ENCODE measurements around the gene EFNA4.

The EFNA4 gene

DNA sequence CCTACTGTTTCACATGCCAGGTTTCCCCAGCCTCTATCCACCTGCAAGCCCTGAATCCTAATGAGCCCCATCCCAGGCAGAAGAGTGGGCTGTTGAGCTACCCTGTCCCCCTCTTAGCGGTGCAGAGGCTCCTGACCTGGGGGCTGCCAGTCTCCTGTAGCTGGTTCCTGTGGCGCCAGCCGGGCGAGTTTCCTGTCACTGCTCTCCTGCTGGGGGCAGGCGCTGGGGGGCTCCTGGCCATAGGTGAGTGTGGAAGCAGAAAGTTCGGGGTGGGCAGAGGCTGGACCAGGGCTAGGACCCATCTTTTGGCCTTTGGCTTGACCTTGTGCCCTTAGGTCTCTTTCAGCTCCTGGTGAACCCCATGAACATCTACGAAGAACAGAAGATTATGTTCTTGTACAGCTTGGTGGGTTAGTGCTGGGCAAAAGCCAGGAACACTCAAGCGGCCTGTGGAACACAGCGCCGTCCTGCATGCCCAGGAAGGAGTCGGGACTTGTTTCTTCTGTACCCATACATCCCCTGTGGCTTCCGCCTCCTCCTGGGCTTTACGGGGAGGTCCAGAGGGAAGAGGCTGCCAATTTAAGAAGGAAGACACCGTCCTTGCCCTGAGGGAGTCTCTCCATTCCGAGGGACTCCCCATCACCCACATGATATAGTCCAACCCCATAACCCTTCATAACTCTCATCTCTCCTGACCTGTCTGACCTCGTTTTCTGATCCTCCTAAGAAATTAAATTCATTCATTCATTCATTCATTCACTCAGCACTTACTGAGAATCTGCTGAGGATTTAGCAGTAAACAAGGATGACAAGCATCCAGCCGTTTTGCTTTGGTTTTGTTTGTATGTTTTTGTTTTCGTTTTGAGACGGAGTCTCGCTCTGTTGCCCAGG, 29.0 kb upstream of the EFNA4 start:
- TF ChIP-seq, protein P1, sequence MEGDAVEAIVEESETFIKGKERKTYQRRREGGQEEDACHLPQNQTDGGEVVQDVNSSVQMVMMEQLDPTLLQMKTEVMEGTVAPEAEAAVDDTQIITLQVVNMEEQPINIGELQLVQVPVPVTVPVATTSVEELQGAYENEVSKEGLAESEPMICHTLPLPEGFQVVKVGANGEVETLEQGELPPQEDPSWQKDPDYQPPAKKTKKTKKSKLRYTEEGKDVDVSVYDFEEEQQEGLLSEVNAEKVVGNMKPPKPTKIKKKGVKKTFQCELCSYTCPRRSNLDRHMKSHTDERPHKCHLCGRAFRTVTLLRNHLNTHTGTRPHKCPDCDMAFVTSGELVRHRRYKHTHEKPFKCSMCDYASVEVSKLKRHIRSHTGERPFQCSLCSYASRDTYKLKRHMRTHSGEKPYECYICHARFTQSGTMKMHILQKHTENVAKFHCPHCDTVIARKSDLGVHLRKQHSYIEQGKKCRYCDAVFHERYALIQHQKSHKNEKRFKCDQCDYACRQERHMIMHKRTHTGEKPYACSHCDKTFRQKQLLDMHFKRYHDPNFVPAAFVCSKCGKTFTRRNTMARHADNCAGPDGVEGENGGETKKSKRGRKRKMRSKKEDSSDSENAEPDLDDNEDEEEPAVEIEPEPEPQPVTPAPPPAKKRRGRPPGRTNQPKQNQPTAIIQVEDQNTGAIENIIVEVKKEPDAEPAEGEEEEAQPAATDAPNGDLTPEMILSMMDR (IDR thresholded peaks at IDR 0.05) = no peak
- H3K36me3 ChIP-seq = no peaks in the 10 kb centered on the region
- intact Hi-C loops (cut with DNase I; ENCODE audit: low total_unique reads) = no loop called here
- no peaks in the 10 kb centered on the region for H3K9me3 ChIP-seq
- no peak overlapping the region for H3K27ac ChIP-seq
- peaks cover 0 to 3% of the 10 kb centered on the region in 2 donors for H3K27me3 ChIP-seq
- H3K4me3 ChIP-seq = no peak overlapping the region
- no peak for DNase-seq
- no peaks in the 10 kb centered on the region for H3K4me1 ChIP-seq

DNA sequence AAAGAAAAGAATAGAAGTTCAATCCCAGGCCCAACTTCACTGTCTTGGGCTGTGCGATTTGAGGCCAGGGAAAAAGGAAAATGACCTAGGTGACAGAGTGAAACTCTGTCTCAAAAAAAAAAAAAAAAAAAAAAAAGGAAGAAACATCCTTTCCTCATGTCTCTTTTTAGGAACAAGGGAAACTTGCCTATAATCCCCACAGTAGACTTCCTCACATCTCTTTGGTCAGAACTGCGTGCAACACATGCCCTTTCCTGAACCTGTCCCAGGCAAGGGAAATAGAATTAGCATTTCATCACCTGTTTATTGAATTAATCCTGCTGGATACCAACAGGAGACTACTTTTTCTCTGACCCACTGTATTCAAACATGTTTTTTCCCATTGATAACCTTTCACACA, 27.6 kb upstream of the EFNA4 start:
- TF ChIP-seq, protein P1 (IDR thresholded peaks at IDR 0.05) = no peak
- intact Hi-C loops (cut with DNase I; ENCODE audit: low total_unique reads) = no loop called here
- no peak overlapping the region for H3K4me3 ChIP-seq

DNA sequence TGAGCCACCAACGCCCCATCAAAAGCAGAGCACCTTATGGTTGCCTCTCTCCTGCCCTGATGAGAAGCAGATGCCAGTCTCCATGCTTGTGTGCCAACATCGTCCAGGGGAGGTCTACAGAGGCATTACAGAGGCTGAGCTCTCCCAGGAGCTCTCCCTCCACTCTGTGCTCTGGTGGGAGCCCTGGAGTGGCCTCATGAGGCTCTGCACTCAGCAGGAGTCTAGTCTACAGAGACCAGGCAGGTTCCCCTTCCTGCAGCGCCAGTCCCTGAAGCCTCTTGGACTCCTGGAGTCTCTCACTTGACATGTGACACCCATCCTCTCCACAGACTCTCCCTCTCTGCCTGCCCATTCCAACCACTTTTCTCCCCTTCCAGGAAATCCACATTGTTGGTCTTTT, 26.5 kb upstream of the EFNA4 start:
- H3K27me3 ChIP-seq = peaks cover 0 to 3% of the 10 kb centered on the region in 2 donors
- intact Hi-C loops (cut with DNase I; ENCODE audit: low total_unique reads) = no loop called here

More for the DNA sequence above, 27.6 kb upstream of the EFNA4 start:
- no peak for DNase-seq
- H3K27ac ChIP-seq = no peak overlapping the region
- peaks cover 0 to 3% of the 10 kb centered on the region in 2 donors for H3K27me3 ChIP-seq
- H3K9me3 ChIP-seq = no peaks in the 10 kb centered on the region
- no peaks in the 10 kb centered on the region for H3K36me3 ChIP-seq
- no peaks in the 10 kb centered on the region for H3K4me1 ChIP-seq

DNA sequence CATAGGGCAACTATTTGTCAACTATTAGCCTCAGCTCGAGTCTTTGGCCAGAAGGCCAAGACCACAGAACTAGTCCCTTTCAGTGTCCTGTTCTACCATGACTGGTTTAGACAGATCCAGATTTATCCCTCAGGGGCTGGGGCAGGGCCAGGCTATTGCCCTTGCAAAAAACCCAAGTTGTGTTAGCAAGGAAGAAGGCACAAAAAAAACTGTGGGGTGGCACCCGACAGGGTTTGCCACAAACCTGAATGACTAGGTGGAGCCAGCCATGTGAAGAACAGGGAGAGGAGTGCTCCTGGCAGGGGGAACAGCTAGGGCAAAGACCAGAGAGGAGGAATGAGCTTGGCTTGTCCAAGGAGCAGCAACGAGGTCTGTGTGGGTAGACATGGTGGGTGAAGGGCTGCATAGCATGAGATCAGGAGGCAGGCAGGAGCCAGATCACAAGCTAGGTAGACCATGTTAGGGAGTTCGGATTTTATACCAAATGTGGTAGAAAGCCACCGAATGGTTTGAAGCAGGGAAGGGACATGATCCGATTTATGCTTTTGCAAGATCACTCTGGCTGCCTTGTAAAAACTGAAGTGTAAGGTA, 25.6 kb upstream of the EFNA4 start:
- no peaks in the 10 kb centered on the region for H3K9me3 ChIP-seq
- H3K4me3 ChIP-seq = no peak overlapping the region
- TF ChIP-seq, protein P1 (IDR thresholded peaks at IDR 0.05) = no peak
- no peak for DNase-seq
- H3K4me1 ChIP-seq = no peaks in the 10 kb centered on the region
- H3K27me3 ChIP-seq = peaks cover 0 to 3% of the 10 kb centered on the region in 2 donors
- no peaks in the 10 kb centered on the region for H3K36me3 ChIP-seq
- intact Hi-C loops (cut with DNase I; ENCODE audit: low total_unique reads) = no loop called here
- H3K27ac ChIP-seq = no peak overlapping the region

More for the DNA sequence above, 26.5 kb upstream of the EFNA4 start:
- H3K27ac ChIP-seq = no peak overlapping the region
- H3K9me3 ChIP-seq = no peaks in the 10 kb centered on the region
- no peak overlapping the region for H3K4me3 ChIP-seq
- no peak for DNase-seq
- TF ChIP-seq, protein P1 (IDR thresholded peaks at IDR 0.05) = no peak
- no peaks in the 10 kb centered on the region for H3K36me3 ChIP-seq
- H3K4me1 ChIP-seq = no peaks in the 10 kb centered on the region

DNA sequence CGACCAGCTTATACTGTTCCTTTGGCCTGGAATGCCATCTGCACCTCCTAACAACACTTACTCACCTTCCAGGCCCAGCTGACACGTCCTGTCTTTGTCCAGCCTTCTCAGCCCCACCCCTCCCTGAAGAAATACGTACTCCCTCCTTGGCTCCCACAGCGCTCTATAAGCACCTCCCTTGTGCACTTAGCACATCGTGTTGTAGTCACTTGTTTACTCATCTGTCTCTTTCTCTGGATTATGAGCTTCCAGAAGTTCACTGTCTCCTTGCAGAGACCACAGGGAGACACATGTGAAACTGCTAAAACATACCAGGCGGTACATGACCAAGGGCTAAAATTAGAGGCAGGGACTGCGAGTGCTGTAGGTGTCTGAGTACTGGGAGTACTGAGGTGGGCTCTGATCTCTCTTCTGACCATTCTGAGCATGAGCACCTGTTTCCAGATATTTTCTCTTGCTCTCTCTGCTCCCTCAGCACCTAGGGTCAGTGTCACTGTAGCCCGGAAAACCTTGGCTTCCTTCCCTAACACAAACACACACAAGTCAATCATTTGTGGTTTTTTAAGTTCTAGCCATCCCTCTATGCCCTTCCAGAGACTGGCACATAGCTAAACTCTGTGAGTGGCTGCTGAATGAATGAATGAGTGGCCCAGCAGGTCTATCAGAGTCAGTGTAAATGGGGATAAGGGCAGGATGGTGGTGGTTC, 24.8 kb upstream of the EFNA4 start:
- intact Hi-C loops (cut with DNase I; ENCODE audit: low total_unique reads) = no loop called here
- no peak overlapping the region for H3K27ac ChIP-seq

More for the DNA sequence above, 24.8 kb upstream of the EFNA4 start:
- no peak overlapping the region for H3K4me3 ChIP-seq
- peaks cover 0 to 3% of the 10 kb centered on the region in 2 donors for H3K27me3 ChIP-seq
- TF ChIP-seq, protein P1 (IDR thresholded peaks at IDR 0.05) = no peak
- no peaks in the 10 kb centered on the region for H3K4me1 ChIP-seq
- DNase-seq = no peak
- no peaks in the 10 kb centered on the region for H3K36me3 ChIP-seq
- no peaks in the 10 kb centered on the region for H3K9me3 ChIP-seq

All from tibial artery (tissue), 4 donors.